RWPE1 (cell line): ENCODE data around the gene CNTN4.

Source experiments
- CTCF ChIA-PET: fragments of 350-600 bp; sonication (Branson Sonifier 250); formaldehyde crosslinking; extraction: SDS; loops from one replicate; lab custom pipeline; 2021; lab: Yijun Ruan, JAX
- POLR2A ChIA-PET: fragments of 400-600 bp; formaldehyde crosslinking; extraction: SDS; loops from one replicate; lab custom pipeline; 2020; ENCODE audit warnings: antibody characterized with exemption; ENCODE audit not compliant: low non-redundant PET; lab: Yijun Ruan, JAX
- DNase-seq: peaks from one replicate; pipeline ENCODE4 v3.0.0; 2012; ENCODE audit warnings: low spot score
- H3K27ac ChIP-seq: fragments of 450-650 bp; 2 replicates; pipeline ENCODE4 v1.5.1; 2017
- CTCF ChIP-seq: fragments of 450-650 bp; conservative IDR thresholded peaks from 2 replicates; pipeline ENCODE4 v1.5.1; 2017; ENCODE audit warnings: low read depth, mild to moderate bottlenecking

Gene CNTN4

DNA sequence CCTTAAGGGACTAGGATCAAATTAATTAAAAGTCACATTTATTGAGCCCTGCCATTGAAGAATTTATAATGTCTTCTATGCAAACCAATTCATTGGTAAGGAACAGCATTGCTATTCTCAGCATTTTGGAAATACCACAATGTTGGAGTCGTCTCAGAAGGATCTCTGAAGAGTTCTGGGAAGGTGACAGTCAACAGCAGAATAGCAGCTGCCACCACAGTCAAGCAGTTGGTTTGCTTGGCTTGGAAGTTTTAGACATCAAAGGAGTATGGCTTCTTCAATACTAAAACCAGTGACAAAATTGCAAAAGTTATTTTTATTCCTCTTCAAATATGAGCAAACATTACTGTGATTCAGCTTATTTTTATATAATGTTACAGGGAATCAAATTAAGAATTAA, 167.9 kb downstream of the CNTN4 start:
- POLR2A ChIA-PET: no interaction called here
- no peak overlapping the region for H3K27ac ChIP-seq
- CTCF ChIA-PET: no interaction called here
- no peak for DNase-seq
- no peak for TF ChIP-seq CTCF

DNA sequence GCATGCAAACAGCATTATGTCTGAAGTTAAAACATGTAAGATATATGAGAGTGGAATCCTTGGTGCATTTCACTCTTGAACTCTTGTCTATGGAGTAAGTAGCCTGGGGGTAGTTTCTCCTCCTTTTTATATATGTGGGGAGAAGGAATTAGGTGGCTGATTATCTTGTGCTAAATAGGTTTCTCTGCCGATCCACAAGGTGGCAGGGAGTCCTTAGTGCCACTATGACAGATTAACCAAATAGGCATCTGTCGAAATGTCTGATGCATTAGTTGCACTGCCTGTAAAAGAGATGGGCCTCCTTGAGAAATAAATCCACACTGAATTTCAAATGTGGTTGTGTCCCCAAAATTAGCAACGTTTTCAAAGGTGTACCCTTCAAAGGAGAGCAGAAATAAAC, 170.1 kb downstream of the CNTN4 start:
- no peak for TF ChIP-seq CTCF
- no peak overlapping the region for H3K27ac ChIP-seq
- ChIA-PET POLR2A (no interaction called here), CTCF (no interaction called here)
- DNase-seq: no peak

DNA sequence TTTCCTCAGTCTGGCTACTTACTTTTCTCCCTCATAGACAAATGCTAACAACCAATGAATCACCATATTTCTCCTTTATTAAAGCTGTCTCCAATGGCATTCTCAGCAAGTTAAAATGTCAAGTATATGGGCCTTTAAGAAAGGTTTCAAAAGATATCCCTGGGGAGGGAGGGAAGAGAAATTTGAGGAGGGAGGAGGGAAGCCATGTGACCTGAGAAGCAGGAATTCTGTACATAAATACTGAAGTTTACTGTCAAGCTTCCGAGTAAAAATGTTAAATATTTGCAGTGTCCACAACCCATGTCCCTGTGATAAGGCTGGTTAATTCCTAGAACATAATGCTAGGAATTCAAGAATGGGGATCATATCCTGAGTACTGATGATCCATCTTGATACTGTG, 175.9 kb downstream of the CNTN4 start:
- no peak for DNase-seq
- CTCF ChIA-PET: no interaction called here
- no peak for TF ChIP-seq CTCF
- no peak overlapping the region for H3K27ac ChIP-seq
- POLR2A ChIA-PET: no interaction called here

- TF ChIP-seq CTCF: no peak
- ChIA-PET CTCF (no interaction called here), POLR2A (no interaction called here)
- no peak for DNase-seq
- H3K27ac ChIP-seq: no peak overlapping the region
Measured at GRCh38 chr3:2283818-2284217, 185.2 kb downstream of the CNTN4 start.

DNA sequence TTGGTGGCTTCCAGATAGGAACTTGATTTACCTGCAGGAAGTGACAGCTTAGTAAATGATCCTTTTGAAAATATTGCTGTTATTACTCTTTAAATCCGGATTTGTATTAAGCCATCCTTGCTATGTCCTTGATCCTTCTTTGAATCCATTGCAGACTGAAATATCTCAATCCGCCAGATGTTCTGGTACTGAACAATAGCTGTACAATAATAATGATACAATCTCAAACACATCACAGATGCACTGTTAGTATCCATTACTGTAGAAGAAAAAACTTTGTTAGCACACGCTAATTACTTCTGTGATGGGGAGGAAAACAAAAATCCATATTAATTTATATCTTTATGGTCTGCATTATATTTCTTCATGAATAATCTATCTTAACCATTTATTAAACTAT, 202.3 kb downstream of the CNTN4 start:
- ChIA-PET CTCF (no interaction called here), POLR2A (no interaction called here)
- no peak for TF ChIP-seq CTCF
- H3K27ac ChIP-seq: no peak overlapping the region
- no peak for DNase-seq

GRCh38 chr3:2301361-2301760, 202.7 kb downstream of the CNTN4 start:
- ChIA-PET CTCF (interaction anchor here (0.6 kb wide), 1 partner anchor 1990 kb away, joined by 3 read pairs; no protein-coding TSS in a partner anchor), POLR2A (no interaction called here)
- no peak for DNase-seq
- TF ChIP-seq CTCF: no peak
- no peak overlapping the region for H3K27ac ChIP-seq

DNA sequence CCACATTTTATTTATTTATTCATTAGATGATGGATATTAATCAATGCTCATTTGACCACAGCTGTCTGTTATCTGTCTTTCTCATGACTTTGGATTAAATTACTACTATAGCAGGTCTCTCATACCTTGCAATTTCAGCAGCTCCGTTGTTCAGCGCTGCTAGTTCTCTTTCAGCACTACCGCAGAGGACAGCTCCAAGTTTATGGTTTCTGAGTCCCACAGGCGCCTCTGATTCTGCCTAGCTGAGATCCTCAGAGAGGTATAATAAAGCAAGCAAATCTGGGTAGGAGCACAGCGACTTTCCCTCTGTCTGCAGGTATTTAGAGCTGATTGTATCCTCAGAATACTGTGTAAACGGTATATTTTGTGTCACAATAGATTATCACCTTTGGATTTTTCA, 204.9 kb downstream of the CNTN4 start:
- CTCF ChIA-PET: no interaction called here
- POLR2A ChIA-PET: no interaction called here
- H3K27ac ChIP-seq: no peak overlapping the region
- no peak for TF ChIP-seq CTCF
- no peak for DNase-seq
